RWPE2 (cell line): ENCODE data around the gene C3orf70.

ENCODE experiments used
- ATAC-seq: fragments of 200-7000 bp; cut with Tn5 transposase; 3 replicates; pipeline ENCODE4 v1.9.1; 2021; ENCODE audit warnings: low read depth
- DNase-seq: peaks from one replicate; pipeline ENCODE4 v3.0.0-alpha.2; 2020; ENCODE audit warnings: low spot score
- H3K27ac ChIP-seq: fragments of 450-650 bp; 2 replicates; pipeline ENCODE4 v1.5.1; 2017; ENCODE audit warnings: mild to moderate bottlenecking; ENCODE audit not compliant: poor library complexity, severe bottlenecking
- H3K27me3 ChIP-seq: fragments of 250-450 bp; sonication (Bioruptor Pico); 2 replicates; pipeline ENCODE4 v1.5.1; 2021; ENCODE audit warnings: mild to moderate bottlenecking, moderate library complexity; ENCODE audit not compliant: insufficient read depth, poor library complexity, severe bottlenecking
- H3K36me3 ChIP-seq: fragments of 250-450 bp; sonication (Bioruptor Pico); 2 replicates; pipeline ENCODE4 v1.5.1; 2020; ENCODE audit warnings: low read depth, mild to moderate bottlenecking, moderate library complexity
- H3K4me1 ChIP-seq: fragments of 250-450 bp; sonication (Bioruptor Pico); 2 replicates; pipeline ENCODE4 v1.5.1; 2021; ENCODE audit warnings: mild to moderate bottlenecking, moderate library complexity; ENCODE audit not compliant: insufficient read depth, poor library complexity, severe bottlenecking
- H3K4me3 ChIP-seq: fragments of 250-450 bp; sonication (Bioruptor Pico); 2 replicates; pipeline ENCODE4 v1.5.1; 2021; ENCODE audit warnings: mild to moderate bottlenecking, moderate library complexity; ENCODE audit not compliant: severe bottlenecking
- H3K9me3 ChIP-seq: fragments of 250-450 bp; sonication (Bioruptor Pico); 2 replicates; pipeline ENCODE4 v1.5.1; 2021; ENCODE audit warnings: mild to moderate bottlenecking, moderate library complexity; ENCODE audit not compliant: severe bottlenecking
- TF ChIP-seq, protein P1 (sequence below): fragments of 450-650 bp; IDR thresholded peaks from one replicate; pipeline ENCODE4 v1.5.1; 2017; ENCODE audit warnings: mild to moderate bottlenecking, moderate library complexity; ENCODE audit not compliant: poor library complexity, severe bottlenecking

C3orf70 gene

DNA sequence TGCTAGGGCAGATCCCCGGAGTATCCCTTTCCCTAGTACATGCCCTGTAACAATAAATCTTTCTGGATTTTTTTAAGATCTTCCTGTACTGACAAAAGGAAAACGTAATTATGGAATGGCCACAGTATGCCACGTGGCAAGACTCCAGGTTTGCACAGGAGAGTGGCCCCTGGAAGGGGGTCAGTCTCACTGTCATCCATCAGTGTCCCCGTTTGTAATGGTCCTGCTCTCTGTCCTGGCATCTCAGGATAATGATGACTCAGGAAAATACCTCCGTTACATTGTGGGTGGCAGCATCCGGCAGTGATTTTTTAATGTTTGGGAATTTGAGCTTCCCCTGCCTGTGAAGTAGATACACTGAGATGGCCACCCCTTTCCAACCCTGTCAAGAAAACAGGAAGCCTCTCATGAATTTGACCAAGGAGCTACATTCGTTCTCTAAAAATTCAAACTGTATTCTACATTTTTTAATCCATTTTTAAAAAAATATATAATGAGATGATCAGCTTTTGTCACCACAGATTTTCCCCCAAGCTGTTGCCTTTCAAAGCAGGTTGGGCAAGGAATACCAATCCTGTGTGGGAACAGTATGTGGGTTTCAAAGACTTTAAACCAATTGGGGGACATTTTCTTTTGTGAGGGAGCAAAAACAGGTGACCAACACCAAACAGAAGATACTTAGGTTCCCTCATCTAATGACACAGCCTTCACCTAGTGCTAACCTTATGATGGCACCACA, 110.4 kb downstream of the C3orf70 start:
- ATAC-seq (no peak), DNase-seq (no peak)
- no peaks in the 10 kb centered on the region for H3K9me3 ChIP-seq

DNA sequence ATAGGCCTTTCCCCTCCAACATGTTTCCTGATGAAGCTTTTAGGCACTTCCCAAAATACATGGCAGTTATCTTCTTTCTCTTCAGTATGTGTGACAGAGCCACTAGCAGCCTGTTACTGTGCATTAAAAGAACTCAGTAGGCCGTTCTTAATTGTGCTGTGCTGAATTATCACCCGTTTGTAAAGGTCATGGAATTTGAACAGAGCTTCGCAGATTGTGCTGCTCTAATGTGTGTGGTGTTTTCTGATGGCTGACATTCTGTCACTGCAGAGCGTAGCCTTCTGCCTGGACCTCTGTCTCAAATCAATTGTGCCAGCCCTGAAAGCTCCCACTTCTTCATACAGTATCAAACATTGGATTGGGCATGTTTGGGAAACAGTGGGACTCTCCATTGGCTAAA, 111.3 kb downstream of the C3orf70 start:
- ATAC-seq, result no peak
- no peaks in the 10 kb centered on the region for H3K9me3 ChIP-seq
- no peak overlapping the region for H3K27ac ChIP-seq
- no peaks in the 10 kb centered on the region for H3K36me3 ChIP-seq
- TF ChIP-seq, protein P1, sequence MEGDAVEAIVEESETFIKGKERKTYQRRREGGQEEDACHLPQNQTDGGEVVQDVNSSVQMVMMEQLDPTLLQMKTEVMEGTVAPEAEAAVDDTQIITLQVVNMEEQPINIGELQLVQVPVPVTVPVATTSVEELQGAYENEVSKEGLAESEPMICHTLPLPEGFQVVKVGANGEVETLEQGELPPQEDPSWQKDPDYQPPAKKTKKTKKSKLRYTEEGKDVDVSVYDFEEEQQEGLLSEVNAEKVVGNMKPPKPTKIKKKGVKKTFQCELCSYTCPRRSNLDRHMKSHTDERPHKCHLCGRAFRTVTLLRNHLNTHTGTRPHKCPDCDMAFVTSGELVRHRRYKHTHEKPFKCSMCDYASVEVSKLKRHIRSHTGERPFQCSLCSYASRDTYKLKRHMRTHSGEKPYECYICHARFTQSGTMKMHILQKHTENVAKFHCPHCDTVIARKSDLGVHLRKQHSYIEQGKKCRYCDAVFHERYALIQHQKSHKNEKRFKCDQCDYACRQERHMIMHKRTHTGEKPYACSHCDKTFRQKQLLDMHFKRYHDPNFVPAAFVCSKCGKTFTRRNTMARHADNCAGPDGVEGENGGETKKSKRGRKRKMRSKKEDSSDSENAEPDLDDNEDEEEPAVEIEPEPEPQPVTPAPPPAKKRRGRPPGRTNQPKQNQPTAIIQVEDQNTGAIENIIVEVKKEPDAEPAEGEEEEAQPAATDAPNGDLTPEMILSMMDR, result no peak
- no peak overlapping the region for H3K4me3 ChIP-seq
- no peaks in the 10 kb centered on the region for H3K4me1 ChIP-seq
- DNase-seq, result no peak
- H3K27me3 ChIP-seq, result no peaks in the 10 kb centered on the region

More for the DNA sequence above, 110.4 kb downstream of the C3orf70 start:
- TF ChIP-seq, protein P1, result no peak
- no peaks in the 10 kb centered on the region for H3K4me1 ChIP-seq
- H3K4me3 ChIP-seq, result no peak overlapping the region
- H3K36me3 ChIP-seq, result no peaks in the 10 kb centered on the region
- H3K27me3 ChIP-seq, result no peaks in the 10 kb centered on the region
- H3K27ac ChIP-seq, result no peak overlapping the region

DNA sequence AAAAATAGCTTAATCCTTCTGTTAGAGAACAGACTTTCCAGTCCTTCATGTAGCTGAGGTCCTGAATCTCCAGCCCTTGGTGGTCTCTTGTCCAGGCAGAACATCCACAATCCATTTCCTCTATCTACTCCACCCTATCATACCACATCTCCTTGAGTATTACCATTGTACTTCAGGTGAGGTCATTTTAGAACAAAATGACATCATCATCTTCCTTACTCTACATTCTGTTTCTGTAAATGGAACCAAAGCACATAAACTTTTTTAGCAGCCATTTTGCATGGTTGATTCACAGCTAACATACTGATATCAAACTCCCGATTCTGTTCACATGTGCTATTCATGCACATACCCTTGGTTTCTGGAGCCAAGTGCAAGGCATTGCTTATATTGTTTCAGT, 112.4 kb downstream of the C3orf70 start:
- TF ChIP-seq, protein P1, result no peak
- Histone ChIP-seq H3K9me3 (no peaks in the 10 kb centered on the region), H3K27me3 (no peaks in the 10 kb centered on the region), H3K4me1 (no peaks in the 10 kb centered on the region), H3K4me3 (no peak overlapping the region), H3K27ac (no peak overlapping the region), H3K36me3 (no peaks in the 10 kb centered on the region)
- DNase-seq (no peak), ATAC-seq (no peak)

DNA sequence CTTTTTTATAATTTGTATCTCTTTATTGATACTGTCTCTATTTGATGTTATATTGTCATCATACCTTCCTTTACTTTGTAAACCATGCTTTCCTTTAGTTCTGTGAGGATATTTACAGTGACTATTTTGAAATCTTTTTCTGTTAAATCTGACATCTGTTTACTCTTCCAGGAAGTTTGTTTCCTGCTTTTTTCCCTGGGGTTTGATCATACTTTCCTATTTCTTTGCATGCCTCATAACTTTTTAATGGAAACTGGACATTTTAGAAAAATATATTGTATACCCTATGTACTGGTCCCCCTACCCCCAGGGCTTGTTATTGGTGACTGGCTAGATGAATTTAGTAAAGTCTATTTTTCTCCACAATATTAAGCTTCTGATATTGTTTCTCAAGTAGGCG, 115.1 kb downstream of the C3orf70 start:
- H3K27ac ChIP-seq, result no peak overlapping the region
- no peaks in the 10 kb centered on the region for H3K4me1 ChIP-seq
- DNase-seq, result no peak
- no peaks in the 10 kb centered on the region for H3K36me3 ChIP-seq
- no peak overlapping the region for H3K4me3 ChIP-seq
- TF ChIP-seq, protein P1, result no peak
- ATAC-seq, result no peak
- H3K27me3 ChIP-seq, result no peaks in the 10 kb centered on the region
- H3K9me3 ChIP-seq, result no peaks in the 10 kb centered on the region

DNA sequence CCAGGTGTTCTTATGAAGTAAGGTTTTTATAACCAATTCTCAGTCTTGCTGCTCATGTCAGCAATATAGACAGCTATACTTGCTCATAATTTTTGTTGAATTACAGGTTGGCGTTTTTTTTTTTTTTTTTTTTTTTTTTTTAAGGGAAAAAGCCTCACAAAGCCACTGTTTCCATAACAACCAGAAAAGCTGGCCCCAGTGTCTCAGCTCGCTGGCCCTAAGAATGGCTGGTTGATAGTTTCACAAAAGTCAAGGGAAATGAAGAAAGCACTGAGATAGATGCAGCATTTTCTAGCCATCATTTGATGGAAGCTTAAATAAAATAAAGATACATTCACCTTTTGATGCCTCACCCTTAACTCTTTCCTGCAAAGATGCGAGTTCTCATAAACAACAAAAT, 121.9 kb downstream of the C3orf70 start:
- TF ChIP-seq, protein P1, result no peak
- Histone ChIP-seq H3K27me3 (no peaks in the 10 kb centered on the region), H3K9me3 (no peaks in the 10 kb centered on the region), H3K27ac (no peak overlapping the region), H3K36me3 (no peaks in the 10 kb centered on the region), H3K4me3 (no peak overlapping the region), H3K4me1 (no peaks in the 10 kb centered on the region)
- ATAC-seq, result no peak
- no peak for DNase-seq
